OCI-LY1 (cell line): Measurements from ENCODE around the gene RHBDL3.

Experiments used
- H2AFZ ChIP-seq: fragments of 200-600 bp; sonication (generic), shearing (Covaris generic); 2 replicates; pipeline ENCODE4 v1.6.0; 2014; ENCODE audit warnings: antibody characterized with exemption, mild to moderate bottlenecking, low read length
- H3F3A ChIP-seq: fragments of 200-600 bp; sonication (generic), shearing (Covaris generic); 2 replicates; pipeline ENCODE4 v1.6.0; 2014; ENCODE audit warnings: mild to moderate bottlenecking, antibody characterized with exemption, low read length, moderate library complexity; ENCODE audit not compliant: insufficient read depth
- H3K27ac ChIP-seq: fragments of 200-600 bp; sonication (generic); 2 replicates; pipeline ENCODE4 v1.5.1; 2014; ENCODE audit warnings: low read length, mixed run types, mild to moderate bottlenecking, low read depth; ENCODE audit not compliant: poor library complexity, severe bottlenecking
- H3K27me3 ChIP-seq: fragments of 200-600 bp; sonication (generic); 2 replicates; pipeline ENCODE4 v1.6.0; 2014; ENCODE audit warnings: antibody characterized with exemption, mild to moderate bottlenecking, low read length, moderate library complexity; ENCODE audit not compliant: insufficient read depth
- H3K36me3 ChIP-seq: fragments of 200-600 bp; sonication (generic); 2 replicates; pipeline ENCODE4 v1.6.1; 2014; ENCODE audit warnings: mild to moderate bottlenecking, antibody characterized with exemption, low read length, moderate library complexity, mixed read lengths; ENCODE audit not compliant: insufficient read depth
- H3K4me1 ChIP-seq: fragments of 200-600 bp; sonication (generic); 2 replicates; pipeline ENCODE4 v1.5.1; 2014; ENCODE audit warnings: mild to moderate bottlenecking, low read length, moderate library complexity; ENCODE audit not compliant: insufficient read depth, severe bottlenecking
- H3K4me2 ChIP-seq: fragments of 200-600 bp; sonication (generic), shearing (Covaris generic); 2 replicates; pipeline ENCODE4 v1.6.1; 2014; ENCODE audit warnings: low read length
- H3K4me3 ChIP-seq: fragments of 200-600 bp; sonication (generic); 2 replicates; pipeline ENCODE4 v1.5.1; 2014; ENCODE audit warnings: low read length, low read depth, mild to moderate bottlenecking, mixed read lengths; ENCODE audit not compliant: poor library complexity, severe bottlenecking
- H3K79me2 ChIP-seq: fragments of 200-600 bp; shearing (Covaris generic); 2 replicates; pipeline ENCODE4 v1.6.1; 2016; ENCODE audit warnings: mixed run types, low read length, mixed read lengths; ENCODE audit not compliant: insufficient read depth
- H3K9ac ChIP-seq: fragments of 200-600 bp; sonication (generic), shearing (Covaris generic); 2 replicates; pipeline ENCODE4 v1.6.1; 2014; ENCODE audit warnings: mild to moderate bottlenecking, low read length, mixed read lengths
- H3K9me2 ChIP-seq: fragments of 200-600 bp; sonication (generic), shearing (Covaris generic); 2 replicates; pipeline ENCODE4 v1.6.1; 2014; ENCODE audit warnings: low read depth, mild to moderate bottlenecking, low read length, mixed read lengths
- H3K9me3 ChIP-seq: fragments of 200-600 bp; shearing (Covaris generic); 2 replicates; pipeline ENCODE4 v1.6.1; 2014; ENCODE audit warnings: low read length, mixed read lengths
- H4K20me1 ChIP-seq: fragments of 200-600 bp; sonication (generic), shearing (Covaris generic); 2 replicates; pipeline ENCODE4 v1.6.0; 2016; ENCODE audit warnings: mild to moderate bottlenecking, low read length; ENCODE audit not compliant: insufficient read depth
- CTCF ChIP-seq: fragments of 200-600 bp; sonication (generic), shearing (Covaris generic); IDR thresholded peaks from 2 replicates; pipeline ENCODE4 v1.5.1; 2017; ENCODE audit warnings: mild to moderate bottlenecking, antibody characterized with exemption, low read length, moderate library complexity, mixed read lengths
- EZH2 ChIP-seq: fragments of 200-600 bp; sonication (generic), shearing (Covaris generic); IDR thresholded peaks from 2 replicates; pipeline ENCODE4 v1.8.0; 2017; ENCODE audit warnings: borderline replicate concordance, mixed run types, mild to moderate bottlenecking, antibody characterized with exemption, low read length, moderate library complexity, mixed read lengths

RHBDL3 gene

GRCh38 chr17:32320847-32321246, 55.2 kb downstream of the RHBDL3 start:
- no peak overlapping the region for H3K9ac ChIP-seq
- H3K9me2 ChIP-seq = no peaks in the 10 kb centered on the region
- no peaks in the 10 kb centered on the region for H3K79me2 ChIP-seq
- no peak overlapping the region for H3K4me2 ChIP-seq
- H3K27ac ChIP-seq = no peak overlapping the region
- H3F3A ChIP-seq = no peaks in the 10 kb centered on the region
- no peak overlapping the region for H3K4me3 ChIP-seq
- no peak overlapping the region for H2AFZ ChIP-seq
- H3K36me3 ChIP-seq = no peaks in the 10 kb centered on the region
- TF ChIP-seq EZH2 = no peak
- no peak for TF ChIP-seq CTCF
- H3K4me1 ChIP-seq = no peaks in the 10 kb centered on the region
- no peaks in the 10 kb centered on the region; the same call in 1 of the 2 replicates for H3K27me3 ChIP-seq
- no peaks in the 10 kb centered on the region for H4K20me1 ChIP-seq
- no peaks in the 10 kb centered on the region for H3K9me3 ChIP-seq

DNA sequence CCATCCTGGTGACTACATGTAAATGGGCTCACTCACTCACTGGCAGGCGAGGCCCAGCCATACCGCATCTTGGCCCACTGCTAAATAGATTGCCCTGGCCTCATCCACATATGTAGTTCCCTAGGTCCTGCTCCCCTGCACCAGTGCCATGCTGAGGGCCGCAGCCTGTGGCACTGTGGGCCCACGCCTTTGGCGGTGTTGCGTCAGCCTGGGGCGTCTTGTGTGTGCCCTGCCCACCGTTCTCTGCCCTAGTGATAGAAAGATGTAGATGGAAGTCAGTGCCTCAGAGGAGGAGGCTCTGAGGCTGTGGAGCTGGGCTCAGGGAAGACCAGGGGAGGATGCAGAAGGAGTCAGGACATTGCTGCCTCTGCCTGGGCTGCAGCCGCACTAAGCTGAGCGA, 57.4 kb downstream of the RHBDL3 start:
- no peak overlapping the region for H3K4me3 ChIP-seq

DNA sequence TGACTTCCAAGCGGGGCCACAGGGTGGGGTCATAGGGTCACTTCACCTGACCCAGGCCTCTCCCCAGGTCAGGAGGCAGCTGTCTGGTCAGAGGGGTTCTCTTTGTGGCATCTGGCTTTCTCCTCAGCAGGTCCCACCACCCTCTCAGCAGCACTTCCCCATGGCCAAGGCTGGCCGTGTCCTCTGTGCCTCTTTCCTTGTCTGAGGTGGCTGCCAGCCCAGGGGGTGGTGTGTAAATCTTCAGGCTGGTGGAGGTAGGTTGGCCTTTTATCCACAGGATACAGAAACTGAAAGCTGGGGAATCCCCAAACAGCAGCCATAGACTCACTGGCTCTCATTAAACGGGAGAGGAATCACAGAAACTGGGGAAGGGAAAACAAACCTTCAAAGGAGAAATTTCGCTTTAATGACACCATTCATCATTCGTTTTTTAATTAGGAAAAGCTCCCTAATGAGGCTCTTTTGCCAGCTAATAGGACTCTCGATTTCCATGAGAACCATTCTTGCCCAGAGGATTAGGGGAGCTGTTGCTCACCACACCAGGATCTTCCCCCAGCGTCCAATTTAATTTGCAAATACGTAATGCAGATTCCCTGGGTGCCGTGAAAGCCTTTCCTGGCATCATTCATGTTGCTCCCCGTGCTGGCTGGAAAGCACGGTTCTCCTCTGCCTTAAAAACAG, 58.3 kb downstream of the RHBDL3 start:
- no peaks in the 10 kb centered on the region for H3F3A ChIP-seq
- no peak overlapping the region for H3K27ac ChIP-seq
- no peak overlapping the region for H3K4me2 ChIP-seq
- H3K9ac ChIP-seq = no peak overlapping the region
- TF ChIP-seq EZH2 = no peak
- TF ChIP-seq CTCF = no peak
- no peaks in the 10 kb centered on the region for H4K20me1 ChIP-seq
- H3K9me2 ChIP-seq = no peaks in the 10 kb centered on the region
- H2AFZ ChIP-seq = no peak overlapping the region
- no peaks in the 10 kb centered on the region for H3K36me3 ChIP-seq
- H3K4me1 ChIP-seq = peaks cover 4% of the 10 kb centered on the region
- no peaks in the 10 kb centered on the region for H3K27me3 ChIP-seq
- H3K9me3 ChIP-seq = no peaks in the 10 kb centered on the region
- no peaks in the 10 kb centered on the region for H3K79me2 ChIP-seq
- H3K4me3 ChIP-seq = no peak overlapping the region

More for the DNA sequence above, 57.4 kb downstream of the RHBDL3 start:
- Histone ChIP-seq H3K4me2 (no peak overlapping the region), H3K27me3 (no peaks in the 10 kb centered on the region; the same call in 1 of the 2 replicates), H3K9ac (no peak overlapping the region), H2AFZ (no peak overlapping the region), H3K27ac (no peak overlapping the region), H3K79me2 (no peaks in the 10 kb centered on the region), H3F3A (no peaks in the 10 kb centered on the region), H3K4me1 (no peaks in the 10 kb centered on the region), H3K9me3 (no peaks in the 10 kb centered on the region), H4K20me1 (no peaks in the 10 kb centered on the region), H3K36me3 (no peaks in the 10 kb centered on the region), H3K9me2 (no peaks in the 10 kb centered on the region)
- TF ChIP-seq EZH2 (no peak), CTCF (no peak)
